Fibroblast of peridontal ligament (primary cell): Measurements from ENCODE around the gene GREB1.

ENCODE experiments used
- DNase-seq: peaks from one replicate; pipeline ENCODE4 v3.0.0-alpha.2; 2010; ENCODE audit errors: extremely low read depth

The GREB1 gene

GRCh38 chr2:11581124-11581796 is 47.4 kb downstream of the GREB1 start:
- no peak for DNase-seq

DNA sequence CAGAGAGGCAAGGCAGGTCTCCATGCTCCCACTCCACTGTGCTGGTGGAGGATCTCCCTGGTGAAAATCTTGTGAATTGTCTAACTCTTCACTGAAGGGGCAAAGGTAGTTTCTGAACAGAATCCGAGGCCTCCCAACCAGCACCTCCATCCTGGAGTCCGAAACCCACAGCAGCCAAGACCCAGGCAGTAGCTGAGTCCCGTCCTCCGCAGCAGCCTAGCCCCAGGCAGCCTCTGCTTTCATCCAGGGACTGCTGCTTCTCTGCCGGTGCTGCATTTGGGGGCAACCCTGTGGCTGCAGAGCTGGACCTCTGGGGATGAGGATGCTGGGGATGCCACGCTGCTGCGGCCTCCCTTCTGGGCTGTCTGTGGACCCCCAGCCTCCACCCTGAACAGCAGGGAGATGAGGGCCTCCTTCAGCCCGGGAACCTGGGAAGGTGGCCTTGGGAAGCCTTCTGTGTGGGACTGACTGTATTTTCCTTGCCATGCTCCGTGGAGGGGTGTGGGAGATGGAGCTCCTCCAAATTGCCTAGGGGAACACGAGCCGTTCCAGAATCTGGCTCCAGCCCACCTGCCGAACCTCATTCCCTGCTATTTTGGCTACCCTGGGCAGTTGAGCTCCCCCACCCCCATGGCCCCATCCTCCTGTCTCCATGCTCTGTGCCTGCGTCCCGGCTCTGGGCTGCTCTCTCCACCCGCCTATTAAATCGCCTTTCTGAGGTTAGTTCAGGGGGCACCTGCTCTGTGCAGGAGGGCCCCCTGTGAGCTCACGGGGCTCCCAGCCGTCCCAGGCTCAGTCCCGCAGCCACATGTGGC is 48.2 kb downstream of the GREB1 start:
- no peak for DNase-seq

GRCh38 chr2:11582612-11582861 is 48.7 kb downstream of the GREB1 start:
- DNase-seq, result no peak

DNA sequence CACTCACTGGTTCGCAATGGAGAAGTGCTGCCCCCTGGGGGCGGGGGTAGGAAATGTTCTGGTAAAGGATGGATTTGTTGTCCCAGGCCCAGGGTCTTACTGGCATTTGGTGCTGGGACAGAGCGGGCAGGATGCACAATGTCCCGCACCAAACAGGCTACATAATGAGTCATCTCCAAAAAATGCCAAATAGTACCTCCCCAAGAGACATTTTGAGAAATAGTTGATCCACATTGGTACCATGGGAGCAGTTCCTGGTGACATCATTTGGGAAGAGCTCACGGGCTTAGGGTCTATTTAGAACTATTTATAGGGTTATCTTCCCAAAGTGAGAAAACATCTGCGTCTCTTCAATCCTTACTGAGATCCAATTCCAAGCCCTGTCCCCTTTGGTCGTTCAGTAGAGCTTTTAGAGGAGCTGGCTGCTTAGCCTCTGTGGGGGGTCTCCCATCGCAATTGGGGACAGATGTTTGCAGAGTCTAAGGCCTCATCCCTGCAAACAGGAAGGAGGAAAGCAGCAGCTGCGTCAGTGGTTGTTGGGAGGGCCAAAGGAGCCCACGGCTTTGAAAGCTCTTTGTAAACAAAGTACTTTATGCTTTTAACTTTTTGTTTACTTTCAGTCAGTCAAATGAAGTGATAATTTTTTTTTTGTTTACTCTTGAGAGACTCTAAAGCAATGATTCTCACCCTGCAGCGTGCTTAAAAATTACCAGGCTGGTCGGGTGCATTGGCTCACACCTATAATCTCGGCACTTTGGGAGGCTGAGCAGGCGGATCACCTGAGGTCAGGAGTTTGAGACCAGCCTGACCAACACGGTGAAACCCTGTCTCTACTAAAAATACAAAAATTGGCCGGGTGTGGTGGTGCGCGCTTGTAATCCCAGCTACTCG is 49.3 kb downstream of the GREB1 start:
- peak; percentile 37 for DNase-seq

DNA sequence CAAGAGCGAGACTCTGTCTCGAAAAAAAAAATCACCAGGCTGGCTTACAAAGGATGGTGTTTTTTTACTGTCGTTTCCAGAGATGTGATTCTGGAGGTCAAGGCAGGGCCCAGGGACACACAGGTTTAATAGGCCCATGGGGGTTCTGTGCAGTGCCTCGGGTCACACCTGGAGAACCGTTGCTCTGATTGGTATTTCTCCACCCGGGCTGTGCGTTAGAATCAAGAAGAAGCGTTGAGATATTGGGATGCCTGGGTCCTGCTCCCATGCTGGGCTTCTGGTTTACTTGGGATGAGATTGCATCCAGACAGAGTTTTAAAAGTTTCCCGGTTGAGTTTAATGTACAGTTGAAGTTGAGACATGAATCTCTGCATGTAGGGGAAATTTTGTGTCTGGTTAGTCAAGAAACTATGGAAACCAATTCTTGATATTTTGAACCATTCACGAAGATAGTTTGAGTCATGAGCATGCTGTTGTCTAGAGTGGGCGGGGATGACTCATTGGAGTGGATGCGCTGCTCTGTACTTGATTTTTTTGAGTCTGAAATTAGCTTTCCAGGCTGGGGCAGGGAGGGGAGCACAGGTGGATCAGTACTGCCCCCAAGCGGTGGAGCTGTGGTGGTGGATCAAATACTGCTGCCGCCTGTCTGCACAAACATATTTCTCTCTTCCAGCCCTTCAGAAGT is 50.1 kb downstream of the GREB1 start:
- peak; percentile 93 for DNase-seq

DNA sequence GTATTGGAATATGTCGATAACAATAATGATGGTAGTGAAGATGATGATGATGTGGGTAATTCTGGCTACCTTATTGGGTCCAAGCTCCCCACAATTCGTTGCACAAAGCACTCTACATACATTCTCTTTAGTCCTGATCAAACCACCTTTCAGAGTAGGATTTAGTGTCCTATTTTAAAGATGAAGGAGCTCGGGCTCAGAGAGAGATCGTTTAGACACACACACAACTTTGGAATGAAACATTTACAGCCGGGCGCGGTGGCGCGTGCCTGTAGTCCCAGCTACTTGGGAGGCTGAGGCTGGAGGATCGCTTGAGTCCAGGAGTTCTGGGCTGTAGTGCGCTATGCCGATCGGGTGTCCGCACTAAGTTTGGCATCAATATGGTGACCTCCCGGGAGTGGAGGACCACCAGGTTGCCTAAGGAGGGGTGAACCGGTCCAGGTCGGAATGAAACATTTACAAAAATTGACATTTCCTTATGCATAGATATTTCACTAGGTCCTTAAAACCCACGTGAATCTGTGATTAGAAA is 50.7 kb downstream of the GREB1 start:
- DNase-seq, result no peak

- no peak for DNase-seq
Measured at GRCh38 chr2:11585071-11585470, 51.2 kb downstream of the GREB1 start.

DNA sequence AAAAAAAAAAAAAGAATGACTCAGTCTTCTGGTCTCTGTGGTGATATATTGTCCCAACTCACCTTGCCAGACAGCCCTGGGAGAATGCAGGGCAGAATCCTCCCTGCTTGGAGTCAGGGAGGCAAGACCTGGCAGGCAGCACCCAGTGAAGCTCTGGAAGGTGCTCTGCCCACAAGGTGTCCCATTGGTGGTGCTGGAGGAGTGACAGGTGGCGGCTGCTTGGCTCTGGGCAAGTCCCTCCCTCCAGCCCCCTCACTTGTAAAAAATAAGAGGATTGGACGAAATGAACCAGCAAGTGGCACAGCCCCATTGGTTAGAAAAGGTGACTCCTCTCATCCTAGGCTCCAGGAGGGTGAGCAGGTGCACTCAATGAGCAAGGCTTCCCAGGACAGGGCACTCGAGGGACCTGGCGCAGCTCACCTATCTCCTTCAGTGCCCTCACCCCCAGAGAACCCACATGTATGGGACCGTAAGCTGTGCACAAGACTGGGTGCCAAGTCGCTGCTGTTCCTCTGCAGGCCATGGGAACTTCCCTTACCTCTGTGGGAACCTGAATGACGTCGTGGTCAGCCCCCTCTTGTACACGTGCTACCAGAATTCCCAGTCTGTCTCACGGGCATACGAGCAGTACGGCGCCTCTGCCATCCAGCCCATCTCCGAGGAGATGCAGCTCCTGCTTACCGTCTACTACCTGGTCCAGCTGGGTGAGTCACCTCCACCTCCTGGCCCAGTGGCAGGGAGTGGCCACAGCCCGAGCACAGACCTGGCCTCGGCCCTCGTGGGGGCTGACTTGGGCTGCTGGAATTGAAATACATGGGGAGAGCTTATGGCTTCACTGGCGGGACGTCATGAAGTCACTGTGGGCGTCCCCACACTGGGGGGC is 54.6 kb downstream of the GREB1 start:
- DNase-seq, result no peak

GRCh38 chr2:11589316-11589940 is 55.6 kb downstream of the GREB1 start:
- DNase-seq, result no peak

GRCh38 chr2:11590193-11590592 is 56.3 kb downstream of the GREB1 start:
- DNase-seq, result no peak

DNA sequence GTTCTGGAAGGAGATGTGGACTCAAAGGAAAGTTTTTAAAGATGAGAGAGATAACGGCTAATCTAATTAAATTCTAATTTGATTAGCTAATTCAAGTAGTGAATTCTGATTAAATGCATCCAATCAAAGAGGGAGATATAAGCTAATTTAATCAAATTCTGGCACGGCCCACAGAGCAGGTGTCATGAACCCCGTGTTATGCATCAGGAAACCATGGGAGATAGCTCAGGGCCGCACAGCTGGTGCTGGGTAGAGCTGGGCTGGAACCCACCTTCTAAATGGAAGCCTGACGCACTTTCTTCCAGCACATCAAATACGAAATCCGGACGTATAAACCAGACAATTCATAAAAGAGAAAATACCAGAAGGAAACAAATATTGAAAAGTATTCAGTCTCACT is 57.2 kb downstream of the GREB1 start:
- DNase-seq, result no peak

DNA sequence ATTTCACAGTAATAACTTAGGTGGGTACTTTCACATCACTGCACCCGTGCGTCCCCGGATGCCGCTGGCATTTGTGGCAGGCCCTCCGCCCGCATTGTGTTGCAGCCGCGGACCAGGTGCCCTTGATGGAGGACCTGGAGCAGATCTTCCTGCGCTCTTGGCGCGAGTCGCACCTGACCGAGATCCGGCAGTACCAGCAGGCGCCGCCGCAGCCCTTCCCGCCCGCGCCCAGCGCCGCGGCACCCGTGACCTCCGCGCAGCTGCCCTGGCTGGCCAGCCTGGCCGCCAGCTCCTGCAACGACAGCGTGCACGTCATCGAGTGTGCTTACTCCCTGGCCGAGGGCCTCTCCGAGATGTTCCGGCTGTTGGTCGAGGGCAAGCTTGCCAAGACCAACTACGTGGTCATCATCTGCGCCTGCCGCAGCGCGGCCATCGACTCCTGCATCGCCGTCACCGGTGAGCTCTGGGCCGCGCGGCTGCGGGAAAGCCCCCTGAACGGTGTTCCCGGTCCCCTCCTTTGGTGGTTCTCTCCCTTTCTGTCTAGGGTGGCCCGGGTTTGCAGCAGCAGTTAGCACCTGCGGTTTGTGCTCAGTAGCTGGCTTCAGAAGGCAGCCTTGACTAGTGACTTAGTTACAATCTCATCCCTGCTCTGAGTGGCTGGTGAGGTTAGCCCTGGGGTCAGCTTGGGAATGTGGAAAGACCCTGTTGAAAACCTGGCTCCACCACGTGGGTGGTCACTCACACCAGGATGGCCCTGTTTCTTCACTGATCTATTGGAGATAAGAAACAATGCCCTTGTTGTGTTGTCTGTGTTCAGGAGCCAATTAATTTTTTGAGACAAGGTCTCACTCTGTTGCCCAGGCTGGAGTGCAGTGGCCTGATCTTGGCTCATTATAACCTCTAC is 59.1 kb downstream of the GREB1 start:
- DNase-seq, result no peak

GRCh38 chr2:11596801-11597200 is 63.0 kb downstream of the GREB1 start:
- no peak for DNase-seq

- no peak for DNase-seq
Measured at GRCh38 chr2:11597538-11598225, 63.8 kb downstream of the GREB1 start.

- DNase-seq, result no peak
Measured at GRCh38 chr2:11598228-11598731, 64.4 kb downstream of the GREB1 start.

DNA sequence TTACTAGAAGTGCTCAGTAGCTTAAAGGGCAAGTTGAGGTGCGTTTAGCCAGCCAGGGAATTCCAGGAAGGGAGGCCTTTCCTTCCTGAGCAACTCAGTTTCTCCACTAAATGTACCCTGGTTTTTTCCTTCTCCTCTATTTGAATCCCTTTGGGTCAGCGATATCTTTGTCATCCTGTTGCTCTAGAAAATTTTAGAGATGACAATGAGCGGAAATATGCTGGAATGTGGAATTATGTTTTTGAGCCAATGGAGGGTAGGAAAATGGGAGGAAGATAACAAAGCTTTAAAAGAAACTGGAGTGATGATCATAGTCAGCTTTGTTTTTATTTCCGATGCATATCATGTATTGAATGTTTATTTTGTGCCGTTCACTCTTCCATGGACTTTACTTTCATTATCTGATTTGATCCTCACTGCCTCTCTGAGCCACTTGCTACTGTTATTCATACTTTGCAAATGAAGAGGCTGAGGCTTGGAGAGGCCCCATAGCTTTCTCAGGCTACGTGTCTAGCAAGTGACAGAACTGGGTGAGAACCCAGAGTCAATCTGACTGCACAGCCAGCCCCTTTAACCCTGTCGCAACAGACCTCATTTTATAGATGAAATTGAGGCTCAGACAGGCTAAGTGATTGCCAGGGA is 68.8 kb downstream of the GREB1 start:
- DNase-seq, result no peak

- DNase-seq, result no peak
Measured at GRCh38 chr2:11610624-11611242, 76.9 kb downstream of the GREB1 start.

- no peak for DNase-seq
Measured at GRCh38 chr2:11611251-11611650, 77.4 kb downstream of the GREB1 start.
